ENCODE measurements around the gene OSBPL2. TPM values are rescaled to one million over a fixed set of nuclear protein-coding genes. Genes with fewer than 3 reads are reported as not detected.

Gene OSBPL2
- total RNA-seq, 4 donors from 2014 or later: 52.8 to 86.7 (median 64.2) TPM

DNA sequence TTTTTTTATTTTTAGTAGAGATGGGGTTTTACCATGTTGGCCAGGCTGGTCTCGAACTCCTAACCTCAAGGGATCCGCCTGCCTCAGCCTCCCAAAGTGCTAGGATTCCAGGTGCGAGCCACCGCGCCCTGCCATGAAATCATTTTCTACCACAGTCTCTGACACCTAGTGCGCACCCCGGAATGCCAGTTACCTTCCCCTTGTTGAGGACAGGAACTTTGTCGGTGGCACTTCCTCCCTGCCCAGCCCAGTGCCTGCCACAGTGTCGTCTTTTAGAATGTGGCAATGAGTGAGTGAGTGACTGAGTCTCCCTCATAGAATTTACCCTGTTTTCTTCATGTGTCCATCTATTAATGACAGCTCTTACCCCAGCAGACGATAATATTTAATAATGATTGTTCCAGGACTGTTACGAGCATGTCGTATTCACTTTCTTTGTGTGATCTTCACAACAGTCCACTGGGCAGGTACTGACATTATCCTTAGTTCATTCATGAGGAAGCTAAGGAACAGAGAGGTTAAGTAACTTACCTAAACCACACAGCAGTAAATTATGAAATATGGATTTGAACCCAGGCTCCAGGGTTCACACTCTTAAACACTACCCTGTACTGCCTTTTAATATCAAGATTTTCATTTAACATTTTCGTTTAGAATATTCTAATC, 1.8 kb downstream of the OSBPL2 start:
- peak overlapping the region in 2 of 4 donors; percentile 95 to 98 for H3K4me3 ChIP-seq
- H3K27me3 ChIP-seq: no peaks in the 10 kb centered on the region
- H3K36me3 ChIP-seq: no peaks in the 10 kb centered on the region
- peaks cover 0 to 55% (median 14%) of the 10 kb centered on the region in 4 donors for H3K4me1 ChIP-seq
- H3K27ac ChIP-seq: peak overlapping the region in 1 of 4 donors; percentile 94
- no peaks in the 10 kb centered on the region for H3K9me3 ChIP-seq
- DNase-seq: no peak
- TF ChIP-seq, protein P1, sequence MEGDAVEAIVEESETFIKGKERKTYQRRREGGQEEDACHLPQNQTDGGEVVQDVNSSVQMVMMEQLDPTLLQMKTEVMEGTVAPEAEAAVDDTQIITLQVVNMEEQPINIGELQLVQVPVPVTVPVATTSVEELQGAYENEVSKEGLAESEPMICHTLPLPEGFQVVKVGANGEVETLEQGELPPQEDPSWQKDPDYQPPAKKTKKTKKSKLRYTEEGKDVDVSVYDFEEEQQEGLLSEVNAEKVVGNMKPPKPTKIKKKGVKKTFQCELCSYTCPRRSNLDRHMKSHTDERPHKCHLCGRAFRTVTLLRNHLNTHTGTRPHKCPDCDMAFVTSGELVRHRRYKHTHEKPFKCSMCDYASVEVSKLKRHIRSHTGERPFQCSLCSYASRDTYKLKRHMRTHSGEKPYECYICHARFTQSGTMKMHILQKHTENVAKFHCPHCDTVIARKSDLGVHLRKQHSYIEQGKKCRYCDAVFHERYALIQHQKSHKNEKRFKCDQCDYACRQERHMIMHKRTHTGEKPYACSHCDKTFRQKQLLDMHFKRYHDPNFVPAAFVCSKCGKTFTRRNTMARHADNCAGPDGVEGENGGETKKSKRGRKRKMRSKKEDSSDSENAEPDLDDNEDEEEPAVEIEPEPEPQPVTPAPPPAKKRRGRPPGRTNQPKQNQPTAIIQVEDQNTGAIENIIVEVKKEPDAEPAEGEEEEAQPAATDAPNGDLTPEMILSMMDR (IDR thresholded peaks at IDR 0.05): no peak

DNA sequence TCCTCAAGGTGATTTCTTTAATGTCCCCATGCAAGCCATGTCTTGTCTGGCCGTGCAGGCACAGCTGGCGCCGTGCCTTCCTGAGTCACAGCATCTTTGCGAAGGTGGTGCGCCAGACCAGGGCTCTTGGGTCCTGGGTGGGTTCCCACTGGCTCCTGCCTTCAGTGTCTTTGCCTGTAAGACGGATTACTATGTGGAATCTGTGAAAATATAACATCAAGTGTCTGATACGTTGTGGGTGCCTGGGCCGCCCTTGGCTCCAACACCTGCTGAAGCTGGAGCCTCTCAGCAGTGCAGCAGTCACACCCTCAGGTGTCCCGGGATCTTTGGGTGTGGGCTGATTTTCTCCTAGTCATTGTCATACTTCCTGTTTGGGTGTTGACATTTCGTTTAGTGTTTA, 3.2 kb downstream of the OSBPL2 start:
- H3K36me3 ChIP-seq: no peaks in the 10 kb centered on the region
- peaks cover 0 to 60% (median 14%) of the 10 kb centered on the region in 4 donors for H3K4me1 ChIP-seq
- H3K9me3 ChIP-seq: no peaks in the 10 kb centered on the region
- H3K4me3 ChIP-seq: no peak overlapping the region
- no peaks in the 10 kb centered on the region for H3K27me3 ChIP-seq
- H3K27ac ChIP-seq: peak overlapping the region in 3 of 4 donors; percentile 50 to 77 (median 75)
- peak in 2 of 3 donors; percentile 78 to 80 for DNase-seq
- TF ChIP-seq POLR2A (IDR thresholded peaks at IDR 0.05): peak; percentile 50 to 73
- TF ChIP-seq, protein P1 (IDR thresholded peaks at IDR 0.05): no peak

DNA sequence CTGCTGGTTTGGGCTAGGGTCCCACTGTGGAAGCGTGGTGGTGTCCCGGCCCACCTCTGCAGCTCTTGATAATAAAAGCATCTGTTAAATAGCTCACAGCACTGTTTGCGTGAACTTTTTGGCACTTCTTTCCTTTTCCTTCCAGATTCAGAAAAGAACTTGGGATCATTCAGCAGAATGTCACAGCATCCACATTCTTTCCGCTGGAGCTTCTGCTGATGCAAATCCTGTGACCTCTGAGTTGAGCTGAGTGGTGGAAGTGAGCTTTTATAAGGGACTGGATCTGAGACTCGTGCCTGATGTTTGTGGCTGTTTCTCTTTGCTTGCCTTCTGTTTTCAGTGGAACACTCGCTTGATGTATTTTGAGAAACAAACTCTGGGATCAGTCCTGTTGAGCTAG, 3.9 kb downstream of the OSBPL2 start:
- Histone ChIP-seq H3K36me3 (no peaks in the 10 kb centered on the region), H3K4me1 (peaks cover 0 to 60% (median 14%) of the 10 kb centered on the region in 4 donors), H3K9me3 (no peaks in the 10 kb centered on the region), H3K27ac (peak overlapping the region in 3 of 4 donors; percentile 50 to 77 (median 75)), H3K27me3 (no peaks in the 10 kb centered on the region), H3K4me3 (no peak overlapping the region)
- no peak for DNase-seq
- TF ChIP-seq, protein P1 (IDR thresholded peaks at IDR 0.05): no peak
- no peak for TF ChIP-seq POLR2A (IDR thresholded peaks at IDR 0.05)

DNA sequence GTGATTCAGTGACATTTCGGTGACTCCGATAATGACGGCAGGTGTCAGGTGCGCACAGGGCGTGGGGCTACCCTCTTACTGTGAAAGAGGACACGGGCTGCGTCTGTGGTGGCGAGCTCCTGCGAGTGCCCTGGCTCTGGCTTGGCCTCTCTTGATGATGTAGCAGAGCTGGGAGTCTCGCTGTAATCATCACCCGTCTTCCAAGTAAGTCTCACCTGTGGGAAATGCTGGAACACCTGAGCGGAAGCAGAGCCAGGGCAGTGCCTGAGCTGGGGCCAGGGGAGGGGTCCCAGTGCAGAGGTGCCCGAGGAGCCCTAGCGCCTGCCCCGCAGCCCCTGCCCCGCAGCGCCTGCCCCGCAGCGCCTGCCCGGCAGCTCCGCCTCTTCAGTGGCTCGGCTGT, 4.8 kb downstream of the OSBPL2 start:
- no peaks in the 10 kb centered on the region for H3K9me3 ChIP-seq
- H3K4me1 ChIP-seq: peaks cover 0 to 53% (median 10%) of the 10 kb centered on the region in 4 donors
- no peak for TF ChIP-seq POLR2A (IDR thresholded peaks at IDR 0.05)
- no peaks in the 10 kb centered on the region for H3K36me3 ChIP-seq
- no peak overlapping the region for H3K4me3 ChIP-seq
- no peak overlapping the region for H3K27ac ChIP-seq
- no peak for DNase-seq
- no peaks in the 10 kb centered on the region for H3K27me3 ChIP-seq

DNA sequence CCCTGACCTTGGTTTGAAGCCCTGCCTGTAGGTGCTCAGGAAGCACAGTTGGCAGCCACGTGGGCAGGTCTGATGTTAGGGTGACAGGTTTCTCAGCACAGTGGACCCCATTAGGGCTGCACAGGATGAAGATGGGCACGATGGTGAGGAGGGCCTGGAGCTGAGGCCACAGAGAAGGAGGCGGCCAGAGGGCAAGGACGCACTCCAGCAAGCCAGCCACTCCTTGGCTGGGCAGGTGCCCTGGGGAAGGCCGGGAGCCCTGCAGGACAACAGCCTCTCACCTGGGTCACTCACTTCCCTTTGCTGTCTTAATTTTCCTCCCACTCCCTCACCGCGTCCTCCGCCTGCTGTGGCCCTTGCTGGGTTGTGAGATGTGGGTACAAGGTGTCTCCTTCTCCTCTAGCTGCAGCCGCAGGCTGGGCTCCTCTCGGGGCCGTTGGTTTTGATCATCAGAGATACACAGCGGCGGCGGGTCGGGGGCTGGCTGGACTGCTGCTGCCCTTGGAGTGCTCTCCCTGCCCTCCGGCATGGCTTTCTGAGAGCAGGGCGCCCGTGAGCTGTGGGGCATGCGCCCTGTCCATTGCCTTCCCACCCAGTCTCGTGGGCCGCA, 5.7 kb downstream of the OSBPL2 start:
- peaks cover 0 to 53% (median 8%) of the 10 kb centered on the region in 4 donors for H3K4me1 ChIP-seq

More for the DNA sequence above, 5.7 kb downstream of the OSBPL2 start:
- H3K4me3 ChIP-seq: no peak overlapping the region
- no peaks in the 10 kb centered on the region for H3K9me3 ChIP-seq
- H3K27me3 ChIP-seq: no peaks in the 10 kb centered on the region
- no peak for DNase-seq
- H3K27ac ChIP-seq: peak overlapping the region in 2 of 4 donors; percentile 1 to 30
- TF ChIP-seq POLR2A (IDR thresholded peaks at IDR 0.05): no peak
- TF ChIP-seq, protein P1 (IDR thresholded peaks at IDR 0.05): no peak
- H3K36me3 ChIP-seq: no peaks in the 10 kb centered on the region
